ENCODE measurements around the gene PNMA6E.

The PNMA6E gene

GRCh38 chrX:153440556-153441135 lies 39.5 kb upstream of the PNMA6E start:
- Histone ChIP-seq H3K4ac (ENCODE audit: low read depth, low read length) (no peak overlapping the region), H3K27me3 (ENCODE audit: insufficient read depth, low read length, poor library complexity) (no peaks in the 10 kb centered on the region), H3K9ac (ENCODE audit: low read length) (no peak overlapping the region), H3K56ac (ENCODE audit: low read length) (no peak overlapping the region), H2BK5ac (ENCODE audit: low read length) (no peak overlapping the region), H4K5ac (ENCODE audit: low read length) (no peak overlapping the region), H3K23ac (ENCODE audit: low read length) (no peak overlapping the region), H2AK5ac (ENCODE audit: low read length) (no peak overlapping the region), H3K79me2 (ENCODE audit: control insufficient read depth, insufficient read depth, low read length) (no peaks in the 10 kb centered on the region), H4K8ac (ENCODE audit: low read depth, low read length) (no peak overlapping the region), H3K27ac (ENCODE audit: low read depth, low read length) (no peak overlapping the region), H3K4me1 (ENCODE audit: control insufficient read depth, low read depth, low read length) (no peaks in the 10 kb centered on the region), H3K18ac (ENCODE audit: low read length) (no peak overlapping the region), H3K4me3 (ENCODE audit: low read length) (no peak overlapping the region), H2BK120ac (ENCODE audit: low read depth, low read length) (no peak overlapping the region), H3K79me1 (ENCODE audit: low read length) (no peaks in the 10 kb centered on the region), H3K4me2 (ENCODE audit: low read length) (no peak overlapping the region), H2BK15ac (replicated peaks; ENCODE audit: low read depth) (no peak overlapping the region), H3K36me3 (ENCODE audit: control insufficient read depth, insufficient read depth, low read length) (no peaks in the 10 kb centered on the region)
- no peak for DNase-seq
- no CpG with 5 or more reads among the region's 13 CpGs for WGBS (ENCODE audit: extremely low coverage, insufficient coverage, low lambda C conversion rate)

GRCh38 chrX:153439977-153440376 lies 38.8 kb upstream of the PNMA6E start:
- H3K79me2 ChIP-seq (ENCODE audit: control insufficient read depth, insufficient read depth, low read length), result no peaks in the 10 kb centered on the region
- no peak overlapping the region for H2AK5ac ChIP-seq (ENCODE audit: low read length)
- no peak overlapping the region for H3K4me3 ChIP-seq (ENCODE audit: low read length)
- no peak overlapping the region for H4K8ac ChIP-seq (ENCODE audit: low read depth, low read length)
- no peak overlapping the region for H2BK5ac ChIP-seq (ENCODE audit: low read length)
- no peak overlapping the region for H4K5ac ChIP-seq (ENCODE audit: low read length)
- no peak overlapping the region for H3K4me2 ChIP-seq (ENCODE audit: low read length)
- no peak overlapping the region for H3K9ac ChIP-seq (ENCODE audit: low read length)
- no peaks in the 10 kb centered on the region for H3K36me3 ChIP-seq (ENCODE audit: control insufficient read depth, insufficient read depth, low read length)
- H3K18ac ChIP-seq (ENCODE audit: low read length), result no peak overlapping the region
- no peaks in the 10 kb centered on the region for H3K4me1 ChIP-seq (ENCODE audit: control insufficient read depth, low read depth, low read length)
- no peak overlapping the region for H3K56ac ChIP-seq (ENCODE audit: low read length)
- no peak overlapping the region for H3K23ac ChIP-seq (ENCODE audit: low read length)
- no peak overlapping the region for H3K27ac ChIP-seq (ENCODE audit: low read depth, low read length)
- DNase-seq, result no peak
- H3K79me1 ChIP-seq (ENCODE audit: low read length), result no peaks in the 10 kb centered on the region
- no peak overlapping the region for H2BK120ac ChIP-seq (ENCODE audit: low read depth, low read length)
- no peak overlapping the region for H2BK15ac ChIP-seq (replicated peaks; ENCODE audit: low read depth)
- H3K27me3 ChIP-seq (ENCODE audit: insufficient read depth, low read length, poor library complexity), result no peaks in the 10 kb centered on the region
- WGBS (ENCODE audit: extremely low coverage, insufficient coverage, low lambda C conversion rate), result no CpG with 5 or more reads among the region's 4 CpGs
- no peak overlapping the region for H3K4ac ChIP-seq (ENCODE audit: low read depth, low read length)

GRCh38 chrX:153438532-153438931 lies 37.4 kb upstream of the PNMA6E start:
- Histone ChIP-seq H3K27me3 (ENCODE audit: insufficient read depth, low read length, poor library complexity) (no peaks in the 10 kb centered on the region), H3K36me3 (ENCODE audit: control insufficient read depth, insufficient read depth, low read length) (no peaks in the 10 kb centered on the region), H2BK5ac (ENCODE audit: low read length) (no peak overlapping the region), H3K56ac (ENCODE audit: low read length) (no peak overlapping the region), H3K27ac (ENCODE audit: low read depth, low read length) (no peak overlapping the region), H3K4me3 (ENCODE audit: low read length) (no peak overlapping the region), H3K79me2 (ENCODE audit: control insufficient read depth, insufficient read depth, low read length) (no peaks in the 10 kb centered on the region), H4K8ac (ENCODE audit: low read depth, low read length) (no peak overlapping the region), H3K4me2 (ENCODE audit: low read length) (no peak overlapping the region), H2BK120ac (ENCODE audit: low read depth, low read length) (no peak overlapping the region), H3K4me1 (ENCODE audit: control insufficient read depth, low read depth, low read length) (no peaks in the 10 kb centered on the region), H2BK15ac (replicated peaks; ENCODE audit: low read depth) (no peak overlapping the region), H3K18ac (ENCODE audit: low read length) (no peak overlapping the region), H2AK5ac (ENCODE audit: low read length) (no peak overlapping the region), H3K23ac (ENCODE audit: low read length) (no peak overlapping the region), H4K5ac (ENCODE audit: low read length) (no peak overlapping the region), H3K79me1 (ENCODE audit: low read length) (no peaks in the 10 kb centered on the region), H3K9ac (ENCODE audit: low read length) (no peak overlapping the region), H3K4ac (ENCODE audit: low read depth, low read length) (no peak overlapping the region)
- no CpG with 5 or more reads among the region's 8 CpGs for WGBS (ENCODE audit: extremely low coverage, insufficient coverage, low lambda C conversion rate)
- peak; percentile 34 for DNase-seq

DNA sequence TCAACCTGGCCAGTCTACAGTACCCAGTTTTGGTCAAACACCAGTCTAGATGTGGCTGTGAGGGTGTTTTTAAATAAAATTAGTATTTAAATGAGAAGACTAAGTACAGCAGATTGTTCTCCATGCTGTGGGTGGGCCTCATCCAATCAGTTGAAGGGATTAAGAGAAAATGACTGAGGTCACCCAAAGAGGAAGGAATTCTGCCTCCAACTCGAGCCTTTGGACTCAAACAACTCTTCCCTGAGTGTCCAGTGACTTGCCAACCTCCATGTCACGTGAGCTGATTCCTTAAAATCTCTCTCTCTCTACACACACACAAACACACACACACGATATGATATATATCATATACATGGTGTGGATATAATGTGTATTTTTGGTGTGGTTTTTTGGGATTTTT lies 34.7 kb upstream of the PNMA6E start:
- no CpG with 5 or more reads among the region's 3 CpGs for WGBS (ENCODE audit: extremely low coverage, insufficient coverage, low lambda C conversion rate)
- DNase-seq, result no peak

GRCh38 chrX:153434801-153435200 lies 33.7 kb upstream of the PNMA6E start:
- WGBS (ENCODE audit: extremely low coverage, insufficient coverage, low lambda C conversion rate), result no CpG with 5 or more reads among the region's 8 CpGs
- Histone ChIP-seq H3K27me3 (ENCODE audit: insufficient read depth, low read length, poor library complexity) (no peaks in the 10 kb centered on the region), H3K79me2 (ENCODE audit: control insufficient read depth, insufficient read depth, low read length) (no peaks in the 10 kb centered on the region), H3K4ac (ENCODE audit: low read depth, low read length) (no peak overlapping the region), H3K56ac (ENCODE audit: low read length) (no peak overlapping the region), H3K18ac (ENCODE audit: low read length) (no peak overlapping the region), H4K8ac (ENCODE audit: low read depth, low read length) (no peak overlapping the region), H3K4me1 (ENCODE audit: control insufficient read depth, low read depth, low read length) (no peaks in the 10 kb centered on the region), H2AK5ac (ENCODE audit: low read length) (no peak overlapping the region), H3K36me3 (ENCODE audit: control insufficient read depth, insufficient read depth, low read length) (no peaks in the 10 kb centered on the region), H3K9ac (ENCODE audit: low read length) (no peak overlapping the region), H2BK5ac (ENCODE audit: low read length) (no peak overlapping the region), H3K4me2 (ENCODE audit: low read length) (no peak overlapping the region), H2BK15ac (replicated peaks; ENCODE audit: low read depth) (no peak overlapping the region), H3K23ac (ENCODE audit: low read length) (no peak overlapping the region), H3K79me1 (ENCODE audit: low read length) (no peaks in the 10 kb centered on the region), H4K5ac (ENCODE audit: low read length) (no peak overlapping the region), H3K27ac (ENCODE audit: low read depth, low read length) (no peak overlapping the region), H3K4me3 (ENCODE audit: low read length) (no peak overlapping the region), H2BK120ac (ENCODE audit: low read depth, low read length) (no peak overlapping the region)
- DNase-seq, result no peak

More for the DNA sequence above, 34.7 kb upstream of the PNMA6E start:
- no peaks in the 10 kb centered on the region for H3K4me1 ChIP-seq (ENCODE audit: control insufficient read depth, low read depth, low read length)
- H3K79me2 ChIP-seq (ENCODE audit: control insufficient read depth, insufficient read depth, low read length), result no peaks in the 10 kb centered on the region
- H2BK15ac ChIP-seq (replicated peaks; ENCODE audit: low read depth), result no peak overlapping the region
- no peaks in the 10 kb centered on the region for H3K27me3 ChIP-seq (ENCODE audit: insufficient read depth, low read length, poor library complexity)
- H4K5ac ChIP-seq (ENCODE audit: low read length), result no peak overlapping the region
- H3K4ac ChIP-seq (ENCODE audit: low read depth, low read length), result no peak overlapping the region
- no peak overlapping the region for H3K56ac ChIP-seq (ENCODE audit: low read length)
- H2BK5ac ChIP-seq (ENCODE audit: low read length), result no peak overlapping the region
- no peak overlapping the region for H3K18ac ChIP-seq (ENCODE audit: low read length)
- no peak overlapping the region for H4K8ac ChIP-seq (ENCODE audit: low read depth, low read length)
- H3K79me1 ChIP-seq (ENCODE audit: low read length), result no peaks in the 10 kb centered on the region
- H2BK120ac ChIP-seq (ENCODE audit: low read depth, low read length), result no peak overlapping the region
- no peak overlapping the region for H3K9ac ChIP-seq (ENCODE audit: low read length)
- no peak overlapping the region for H2AK5ac ChIP-seq (ENCODE audit: low read length)
- H3K23ac ChIP-seq (ENCODE audit: low read length), result no peak overlapping the region
- no peak overlapping the region for H3K4me3 ChIP-seq (ENCODE audit: low read length)
- no peak overlapping the region for H3K27ac ChIP-seq (ENCODE audit: low read depth, low read length)
- H3K4me2 ChIP-seq (ENCODE audit: low read length), result no peak overlapping the region
- no peaks in the 10 kb centered on the region for H3K36me3 ChIP-seq (ENCODE audit: control insufficient read depth, insufficient read depth, low read length)

- Histone ChIP-seq H3K56ac (ENCODE audit: low read length) (no peak overlapping the region), H3K4me1 (ENCODE audit: control insufficient read depth, low read depth, low read length) (no peaks in the 10 kb centered on the region), H3K23ac (ENCODE audit: low read length) (no peak overlapping the region), H2BK15ac (replicated peaks; ENCODE audit: low read depth) (no peak overlapping the region), H3K18ac (ENCODE audit: low read length) (no peak overlapping the region), H3K4me3 (ENCODE audit: low read length) (no peak overlapping the region), H3K4ac (ENCODE audit: low read depth, low read length) (no peak overlapping the region), H4K5ac (ENCODE audit: low read length) (no peak overlapping the region), H3K79me1 (ENCODE audit: low read length) (no peaks in the 10 kb centered on the region), H3K27ac (ENCODE audit: low read depth, low read length) (no peak overlapping the region), H4K8ac (ENCODE audit: low read depth, low read length) (no peak overlapping the region), H3K9ac (ENCODE audit: low read length) (no peak overlapping the region), H2BK120ac (ENCODE audit: low read depth, low read length) (no peak overlapping the region), H3K36me3 (ENCODE audit: control insufficient read depth, insufficient read depth, low read length) (no peaks in the 10 kb centered on the region), H3K4me2 (ENCODE audit: low read length) (no peak overlapping the region), H3K27me3 (ENCODE audit: insufficient read depth, low read length, poor library complexity) (no peaks in the 10 kb centered on the region), H2AK5ac (ENCODE audit: low read length) (no peak overlapping the region), H2BK5ac (ENCODE audit: low read length) (no peak overlapping the region), H3K79me2 (ENCODE audit: control insufficient read depth, insufficient read depth, low read length) (no peaks in the 10 kb centered on the region)
- no CpG with 5 or more reads among the region's 17 CpGs for WGBS (ENCODE audit: extremely low coverage, insufficient coverage, low lambda C conversion rate)
- no peak for DNase-seq
Measured at GRCh38 chrX:153433781-153434285, 32.7 kb upstream of the PNMA6E start.
